HL-60 (cell line): ENCODE results near the gene TNFAIP8L2.

Experiments
- DNase-seq, 2 experiments: peaks; one replicate each; pipeline ENCODE4 v3.0.0-alpha.2; 2010 to 2020; ENCODE audit warnings: low read depth in 1 of 2, low spot score in 1 of 2
- H3K27ac ChIP-seq: fragments of 250-450 bp; sonication (Bioruptor Pico); replicated peaks from 2 replicates; pipeline ENCODE4 v1.5.1; 2020; ENCODE audit warnings: mild to moderate bottlenecking, moderate library complexity
- H3K27me3 ChIP-seq: fragments of 250-450 bp; sonication (Bioruptor Pico); 2 replicates; pipeline ENCODE4 v1.5.1; 2021; ENCODE audit warnings: mild to moderate bottlenecking, moderate library complexity; ENCODE audit not compliant: insufficient read depth, poor library complexity, severe bottlenecking
- H3K4me3 ChIP-seq: replicated peaks from 2 replicates; pipeline ENCODE4 v1.5.1; 2011; ENCODE audit warnings: mild to moderate bottlenecking, control low read depth, low read length; ENCODE audit not compliant: insufficient read depth
- CTCF ChIP-seq: IDR thresholded peaks from one replicate; pipeline ENCODE4 v1.5.1; 2011; ENCODE audit warnings: low read length, control low read depth, inconsistent platforms; ENCODE audit not compliant: insufficient read depth
- GABPA ChIP-seq: IDR thresholded peaks from 2 replicates; pipeline ENCODE4 v1.6.1; 2012; ENCODE audit warnings: low read depth
- POLR2AphosphoS5 ChIP-seq: IDR thresholded peaks from 2 replicates; pipeline ENCODE4 v1.6.1; 2012; ENCODE audit warnings: low read depth
- REST ChIP-seq: IDR thresholded peaks from 2 replicates; pipeline ENCODE4 v1.6.1; 2012; ENCODE audit warnings: low read depth; ENCODE audit not compliant: insufficient replicate concordance
- SPI1 ChIP-seq: IDR thresholded peaks from 2 replicates; pipeline ENCODE4 v1.6.1; 2012; ENCODE audit warnings: low read depth, mild to moderate bottlenecking, borderline replicate concordance

Gene TNFAIP8L2

GRCh38 chr1:151171190-151171589, 14.7 kb downstream of the TNFAIP8L2 start:
- no peak for DNase-seq
- no peak for TF ChIP-seq POLR2AphosphoS5
- no peak for TF ChIP-seq GABPA
- TF ChIP-seq CTCF, result no peak
- TF ChIP-seq REST, result no peak
- TF ChIP-seq SPI1, result no peak
- no peak overlapping the region for H3K4me3 ChIP-seq

GRCh38 chr1:151175041-151175741, 18.7 kb downstream of the TNFAIP8L2 start:
- no peak overlapping the region for H3K27ac ChIP-seq
- DNase-seq, result no peak
- no peaks in the 10 kb centered on the region for H3K27me3 ChIP-seq
- TF ChIP-seq REST (no peak), POLR2AphosphoS5 (no peak), GABPA (no peak), SPI1 (no peak), CTCF (no peak)
- no peak overlapping the region for H3K4me3 ChIP-seq

More at GRCh38 chr1:151171190-151171589, 14.7 kb downstream of the TNFAIP8L2 start:
- no peaks in the 10 kb centered on the region for H3K27me3 ChIP-seq
- H3K27ac ChIP-seq, result no peak overlapping the region

GRCh38 chr1:151175863-151176262, 19.4 kb downstream of the TNFAIP8L2 start, which contains the start of gene TMOD4:
TSS of gene TMOD4 (minus strand) at chr1:151175981. CDS start at chr1:151174875, 1,106 bp downstream.
- H3K27me3 ChIP-seq, result no peaks in the 10 kb centered on the region
- peak; percentile 52 for TF ChIP-seq CTCF
- no peak for TF ChIP-seq REST
- no peak for TF ChIP-seq POLR2AphosphoS5
- no peak for TF ChIP-seq GABPA
- peak; percentile 78 for TF ChIP-seq SPI1
- DNase-seq, result peak in 1 of 2 experiments; percentile 41
- H3K4me3 ChIP-seq, result no peak within 1 kb of the TSS
- no peak within 1 kb of the TSS for H3K27ac ChIP-seq
